Stimulated activated naive CD8-positive, alpha-beta T cell treated with anti-CD3 and anti-CD28 coated beads, Interleukin-15, amount 100 ng/mL, for 72 hours (primary cell): Measurements from ENCODE around the gene CACNG7.

Source experiments
- ATAC-seq: fragments of 150-1000 bp; cut with Tn5 transposase; 2 replicates; pipeline ENCODE4 v1.10.0; 2021; ENCODE audit warnings: mild to moderate bottlenecking, moderate library complexity
- DNase-seq, 2 donors: peaks; one replicate each; pipeline ENCODE4 v3.0.0; 2021 to 2022
- H3K27ac Mint-ChIP-seq, 2 donors: one replicate each; pipeline ENCODE4 v1.8.0; 2022; ENCODE audit warnings: mild to moderate bottlenecking in 2 of 2, mixed read lengths in 2 of 2, moderate library complexity in 2 of 2
- H3K27me3 Mint-ChIP-seq: one replicate; pipeline ENCODE4 v1.8.0; 2022; ENCODE audit warnings: mixed read lengths
- H3K4me1 Mint-ChIP-seq: one replicate; pipeline ENCODE4 v1.8.0; 2022; ENCODE audit warnings: mild to moderate bottlenecking, mixed read lengths
- H3K4me3 Mint-ChIP-seq, 2 donors: one replicate each; pipeline ENCODE4 v1.8.0; 2022; ENCODE audit warnings: mild to moderate bottlenecking in 2 of 2, mixed read lengths in 2 of 2, moderate library complexity in 1 of 2
- H3K9me3 Mint-ChIP-seq, 2 donors: one replicate each; pipeline ENCODE4 v1.8.0; 2022; ENCODE audit warnings: mixed read lengths in 2 of 2

CACNG7 gene

DNA sequence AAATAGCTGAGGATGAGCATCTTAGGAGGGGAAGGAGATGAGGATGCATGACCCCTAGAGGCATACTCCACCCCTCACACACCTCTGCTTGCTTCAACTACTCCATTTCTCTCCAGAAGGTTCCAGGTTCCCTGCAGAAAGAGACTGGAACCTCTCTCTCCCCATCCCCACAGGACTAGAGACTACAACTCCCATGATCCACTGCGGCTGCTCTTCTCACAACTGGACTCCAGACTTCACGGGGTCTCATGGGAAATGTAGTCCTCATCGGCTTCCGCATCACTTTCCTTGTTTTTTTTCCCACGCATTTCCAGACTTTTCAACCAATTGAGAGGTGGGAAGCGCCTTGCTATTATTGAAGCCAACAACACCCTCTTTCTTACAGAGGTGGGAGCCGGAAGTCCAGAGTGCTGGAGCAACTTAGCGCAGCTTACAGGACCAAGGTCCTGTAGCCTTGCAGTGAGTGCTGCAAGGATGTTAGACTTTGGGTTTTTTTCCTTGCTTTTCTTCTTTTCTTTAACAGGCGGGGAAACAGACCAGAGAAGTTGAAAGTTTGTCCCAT, 68.4 kb downstream of the CACNG7 start:
- peaks cover 42% of the 10 kb centered on the region for H3K4me1 Mint-ChIP-seq
- peak overlapping the region in 1 of 2 donors; percentile 90 for H3K27ac Mint-ChIP-seq
- H3K4me3 Mint-ChIP-seq: peak overlapping the region; percentile 67 to 73
- DNase-seq: peak; percentile 55 to 56
- peaks cover 11 to 13% of the 10 kb centered on the region in 2 donors for H3K9me3 Mint-ChIP-seq
- peak; percentile 71 for ATAC-seq
- peaks cover 72% of the 10 kb centered on the region for H3K27me3 Mint-ChIP-seq

DNA sequence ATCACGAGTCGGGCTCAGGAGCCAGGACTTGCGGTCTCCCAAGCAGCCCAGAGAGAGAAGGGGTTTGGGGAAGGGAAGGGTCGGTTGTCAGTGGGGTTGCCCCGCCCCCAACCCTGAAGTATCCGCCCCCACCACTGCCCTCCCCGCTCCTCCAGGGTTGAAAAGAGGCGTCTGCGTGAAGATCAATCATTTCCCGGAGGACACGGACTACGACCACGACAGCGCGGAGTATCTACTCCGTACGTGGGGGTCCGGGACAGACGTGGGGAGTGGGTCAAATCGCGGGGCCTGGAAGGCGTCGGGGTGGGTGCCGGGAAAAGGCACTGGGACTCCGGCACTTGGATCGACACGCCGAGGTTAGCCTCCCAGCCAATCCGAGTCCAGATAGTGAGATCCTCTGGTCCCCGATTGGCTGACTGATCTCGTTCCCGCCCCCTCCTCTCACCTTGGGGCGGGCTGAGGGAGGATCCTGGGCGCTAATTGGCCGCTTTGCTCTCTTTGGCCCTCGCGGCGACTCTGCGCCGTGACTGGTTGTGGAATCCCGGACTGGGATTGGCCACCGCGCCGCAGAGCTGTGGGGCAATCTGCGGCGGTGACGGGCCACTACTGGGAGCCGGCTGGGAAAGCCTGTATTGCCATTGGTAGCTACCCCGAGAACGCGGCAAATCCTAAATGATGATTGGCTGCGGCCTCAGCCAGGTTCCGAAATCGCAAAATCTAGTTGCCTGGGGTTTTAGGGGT, 69.1 kb downstream of the CACNG7 start:
- H3K27me3 Mint-ChIP-seq: peaks cover 65% of the 10 kb centered on the region
- DNase-seq: peak; percentile 52 to 59
- H3K4me3 Mint-ChIP-seq: peak overlapping the region; percentile 67 to 73
- H3K9me3 Mint-ChIP-seq: peaks cover 11 to 13% of the 10 kb centered on the region in 2 donors
- peak; percentile 51 for ATAC-seq
- H3K27ac Mint-ChIP-seq: peak overlapping the region in 1 of 2 donors; percentile 90
- peaks cover 42% of the 10 kb centered on the region for H3K4me1 Mint-ChIP-seq

DNA sequence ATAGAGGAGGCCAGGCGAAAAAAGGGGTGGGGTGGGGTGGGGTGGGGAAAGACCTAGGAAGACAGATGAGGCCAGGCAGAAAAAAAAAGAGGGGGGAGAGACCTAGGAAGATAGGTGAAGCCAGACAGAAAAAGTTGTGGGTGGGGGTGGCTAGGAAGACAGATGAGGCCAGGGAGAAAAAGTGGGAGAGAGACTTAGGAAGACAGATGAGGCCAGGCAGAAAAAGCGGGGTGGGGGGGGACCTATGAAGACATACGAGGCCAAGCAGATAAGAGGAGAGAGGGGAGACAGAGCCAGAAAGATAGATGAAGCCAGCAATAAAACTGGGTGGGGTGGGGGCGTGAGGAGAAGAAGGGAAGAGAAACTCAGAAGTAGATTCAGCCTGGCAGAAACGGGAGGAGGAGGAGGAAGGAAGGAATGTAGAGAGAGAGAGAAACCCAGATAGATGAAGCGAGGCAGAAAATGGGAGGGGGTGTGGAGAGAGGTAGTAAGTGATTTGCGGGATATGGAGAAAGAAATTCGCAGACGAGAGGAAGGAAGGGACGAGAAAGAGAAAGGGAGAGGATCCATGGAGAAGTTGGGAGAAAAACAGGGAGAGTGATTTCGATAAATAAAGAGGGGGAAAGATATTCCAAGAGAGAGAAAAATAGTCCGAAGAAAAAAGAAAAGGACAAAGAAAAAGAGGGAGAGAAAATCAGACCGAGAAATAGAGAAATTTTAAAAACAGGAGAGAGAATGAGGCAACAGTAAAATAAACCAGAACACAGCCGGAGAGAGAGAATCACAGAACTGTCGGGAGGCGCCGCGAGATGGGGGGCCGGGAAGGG, 70.1 kb downstream of the CACNG7 start:
- peak overlapping the region; percentile 77 to 79 for H3K4me3 Mint-ChIP-seq
- H3K9me3 Mint-ChIP-seq: peaks cover 11 to 13% of the 10 kb centered on the region in 2 donors
- no peak for ATAC-seq
- no peak overlapping the region for H3K27ac Mint-ChIP-seq
- H3K4me1 Mint-ChIP-seq: peaks cover 42% of the 10 kb centered on the region
- DNase-seq: no peak
- peaks cover 64% of the 10 kb centered on the region for H3K27me3 Mint-ChIP-seq

DNA sequence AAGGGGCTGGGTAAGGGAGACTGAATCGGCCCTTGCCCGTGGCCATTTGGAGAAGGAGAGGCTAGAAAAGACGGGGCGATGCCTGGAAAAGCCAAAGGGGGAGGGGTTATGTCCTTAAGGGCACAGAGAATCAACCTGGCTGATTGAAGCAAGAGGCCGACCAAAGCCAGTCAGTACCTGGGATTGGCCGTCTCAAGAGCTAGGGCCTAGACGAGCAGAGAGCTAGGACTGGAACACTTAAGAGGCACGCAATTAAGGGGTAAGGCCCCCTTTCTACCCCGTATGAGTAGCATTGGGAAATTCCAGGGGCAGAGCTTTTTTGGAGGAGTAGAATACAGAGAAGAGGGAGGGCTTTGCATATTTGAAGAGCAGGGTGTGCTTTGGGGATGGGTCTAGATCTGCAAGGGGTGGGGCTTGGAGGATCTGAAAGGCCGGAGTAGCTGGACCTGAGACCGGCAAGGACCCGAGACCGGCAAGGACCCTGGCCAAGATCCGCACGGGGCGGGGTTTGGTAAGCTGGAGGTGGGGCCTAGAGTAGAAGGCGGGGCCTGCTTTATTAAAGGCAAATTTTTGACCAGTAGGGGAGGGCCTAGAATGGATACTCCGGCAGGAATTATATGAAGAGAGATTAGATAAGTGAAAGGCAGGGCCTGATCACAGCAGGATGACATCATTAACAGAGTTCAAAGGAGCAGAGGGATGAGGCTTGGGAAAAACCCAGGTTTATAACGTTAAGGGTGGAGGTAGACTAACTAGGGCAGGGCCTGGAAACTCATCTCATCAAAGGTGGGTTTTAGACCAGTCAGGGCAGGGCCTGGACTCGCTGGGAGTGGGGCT, 71.7 kb downstream of the CACNG7 start:
- Mint-ChIP-seq H3K4me3 (peak overlapping the region; percentile 77 to 79), H3K4me1 (peaks cover 42% of the 10 kb centered on the region), H3K9me3 (peaks cover 11 to 13% of the 10 kb centered on the region in 2 donors), H3K27me3 (peaks cover 61% of the 10 kb centered on the region), H3K27ac (no peak overlapping the region)
- DNase-seq (no peak), ATAC-seq (peak; percentile 4)

DNA sequence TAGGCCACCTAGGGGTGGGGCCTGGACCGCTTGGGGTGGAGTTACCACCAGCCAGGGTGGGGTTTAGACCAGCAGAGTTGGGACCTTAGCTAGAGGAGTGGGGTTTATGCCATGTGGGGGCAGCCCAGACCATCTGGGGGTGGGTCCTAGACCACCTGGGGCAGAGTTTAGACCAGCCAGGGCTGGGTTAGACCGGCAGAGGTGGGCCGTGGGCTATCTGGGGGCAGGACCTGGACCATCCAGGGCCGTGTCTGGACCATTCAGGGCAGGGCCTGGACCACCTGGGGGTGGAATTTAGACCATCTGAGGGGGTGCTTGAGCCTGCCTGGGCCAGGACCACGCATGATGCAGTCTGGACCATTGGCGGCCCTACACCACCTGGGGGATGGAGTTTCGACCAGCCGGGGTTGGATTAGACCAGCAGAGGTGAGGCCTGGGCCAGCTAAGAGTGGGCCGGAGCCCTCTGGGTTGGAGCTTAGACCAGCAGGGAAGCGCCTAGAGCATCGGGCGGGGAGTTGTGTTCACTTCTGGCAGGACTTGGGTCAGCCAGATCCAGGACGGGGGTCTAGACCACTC, 72.4 kb downstream of the CACNG7 start:
- DNase-seq (no peak), ATAC-seq (no peak)
- Mint-ChIP-seq H3K4me3 (peak overlapping the region; percentile 32 to 54), H3K27me3 (peaks cover 53% of the 10 kb centered on the region), H3K27ac (no peak overlapping the region), H3K4me1 (peaks cover 42% of the 10 kb centered on the region), H3K9me3 (peaks cover 11 to 13% of the 10 kb centered on the region in 2 donors)

DNA sequence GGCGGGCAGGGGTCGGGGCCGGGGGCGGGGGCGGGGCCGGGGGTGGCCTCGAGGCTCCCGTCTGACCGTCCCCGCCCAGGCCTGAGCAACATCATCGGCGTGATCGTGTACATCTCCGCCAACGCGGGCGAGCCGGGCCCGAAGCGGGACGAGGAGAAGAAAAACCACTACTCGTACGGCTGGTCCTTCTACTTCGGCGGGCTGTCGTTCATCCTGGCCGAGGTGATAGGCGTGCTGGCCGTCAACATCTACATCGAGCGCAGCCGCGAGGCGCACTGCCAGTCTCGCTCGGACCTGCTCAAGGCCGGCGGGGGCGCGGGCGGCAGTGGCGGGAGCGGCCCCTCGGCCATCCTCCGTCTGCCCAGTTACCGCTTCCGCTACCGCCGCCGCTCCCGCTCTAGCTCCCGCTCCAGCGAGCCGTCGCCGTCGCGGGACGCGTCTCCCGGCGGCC, 72.9 kb downstream of the CACNG7 start:
- ATAC-seq: no peak
- H3K4me3 Mint-ChIP-seq: peak overlapping the region in 1 of 2 donors; percentile 14

DNA sequence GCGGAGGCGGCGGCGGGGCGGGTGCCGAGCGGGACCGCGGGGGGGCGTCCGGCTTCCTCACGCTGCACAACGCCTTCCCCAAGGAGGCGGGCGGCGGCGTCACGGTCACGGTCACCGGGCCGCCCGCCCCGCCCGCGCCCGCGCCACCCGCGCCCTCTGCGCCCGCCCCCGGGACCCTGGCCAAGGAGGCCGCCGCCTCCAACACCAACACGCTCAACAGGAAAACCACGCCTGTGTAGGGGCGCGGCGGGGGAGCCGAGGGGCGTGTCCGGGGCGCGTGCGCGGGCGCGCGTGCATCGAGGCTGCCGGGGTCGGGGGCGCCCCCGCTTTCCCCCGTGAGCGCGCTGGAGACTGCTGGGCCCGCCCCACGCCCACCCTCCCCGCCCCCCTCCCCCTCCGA, 73.5 kb downstream of the CACNG7 start:
- no peak for ATAC-seq
- H3K4me3 Mint-ChIP-seq: no peak overlapping the region
- no peak for DNase-seq
- peaks cover 11 to 13% of the 10 kb centered on the region in 2 donors for H3K9me3 Mint-ChIP-seq
- no peak overlapping the region for H3K27ac Mint-ChIP-seq
- H3K27me3 Mint-ChIP-seq: peaks cover 43% of the 10 kb centered on the region
- H3K4me1 Mint-ChIP-seq: peaks cover 41% of the 10 kb centered on the region

More for the DNA sequence above, 72.9 kb downstream of the CACNG7 start:
- Mint-ChIP-seq H3K4me1 (peaks cover 42% of the 10 kb centered on the region), H3K27ac (no peak overlapping the region), H3K27me3 (peaks cover 48% of the 10 kb centered on the region), H3K9me3 (peaks cover 11 to 13% of the 10 kb centered on the region in 2 donors)
- no peak for DNase-seq

DNA sequence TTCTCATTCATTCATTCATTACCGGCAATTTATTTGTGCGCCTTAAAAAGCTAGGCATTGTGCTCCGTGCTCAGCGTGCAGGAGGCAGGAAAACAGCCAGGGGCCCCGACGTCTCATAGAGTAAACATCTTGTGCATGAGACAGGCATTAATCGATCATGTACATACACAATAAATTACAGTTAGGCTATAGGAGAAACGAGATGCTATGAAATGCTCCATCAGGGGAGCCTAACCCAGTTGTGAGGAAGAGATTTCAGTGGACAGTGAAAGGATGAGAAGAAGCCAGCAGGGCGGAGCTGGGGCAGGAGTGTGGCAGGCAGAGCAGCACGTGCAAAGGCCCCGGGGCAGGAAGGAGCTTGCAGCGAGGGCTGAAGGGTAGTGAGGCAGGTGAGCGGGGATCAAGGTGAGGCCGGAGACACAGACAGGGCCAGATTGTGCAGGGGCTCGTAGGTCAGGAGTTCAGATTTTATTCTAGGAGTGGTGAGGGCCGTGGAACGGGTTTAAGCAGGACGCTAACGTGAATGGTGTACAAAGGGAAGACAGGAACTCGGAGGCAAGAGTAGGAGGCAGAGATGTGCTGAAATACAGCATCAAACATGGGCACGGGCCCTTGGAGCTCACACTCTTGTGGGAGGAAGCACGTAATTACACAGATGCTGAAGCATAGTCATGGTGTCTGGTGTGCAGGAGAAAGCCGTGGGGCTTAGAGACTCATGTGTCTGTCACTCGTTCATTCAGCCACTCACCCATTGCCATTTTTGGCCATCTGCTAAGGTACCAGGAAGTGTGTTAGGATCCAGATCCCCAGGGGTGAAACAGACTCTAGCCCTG, 74.6 kb downstream of the CACNG7 start:
- Mint-ChIP-seq H3K4me3 (no peak overlapping the region), H3K9me3 (peaks cover 11 to 13% of the 10 kb centered on the region in 2 donors), H3K27ac (no peak overlapping the region), H3K4me1 (peaks cover 30% of the 10 kb centered on the region), H3K27me3 (peaks cover 32% of the 10 kb centered on the region)
- ATAC-seq (no peak), DNase-seq (no peak)

DNA sequence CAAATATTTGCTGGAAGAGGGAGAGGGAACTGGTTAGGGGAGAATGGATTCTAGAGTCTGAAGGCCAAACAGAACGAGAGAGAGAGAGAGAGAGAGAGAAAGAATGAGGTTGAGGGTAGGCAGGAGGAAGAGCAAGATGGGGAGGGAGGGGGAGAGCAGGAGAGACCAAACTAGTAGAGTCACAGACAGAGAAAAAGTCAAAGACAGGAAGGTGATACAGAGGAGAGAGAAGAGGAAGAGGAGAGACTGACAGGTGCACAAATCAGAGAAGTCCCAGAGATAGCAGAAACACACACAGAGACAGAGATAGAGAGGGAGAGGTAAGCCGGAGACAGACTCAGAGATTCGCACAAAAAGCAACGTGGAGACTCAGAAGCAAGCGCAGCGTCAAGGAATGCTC, 76.8 kb downstream of the CACNG7 start:
- Mint-ChIP-seq H3K4me1 (peaks cover 9% of the 10 kb centered on the region), H3K4me3 (no peak overlapping the region), H3K27ac (no peak overlapping the region), H3K27me3 (peaks cover 24% of the 10 kb centered on the region), H3K9me3 (peaks cover 4% of the 10 kb centered on the region in 2 donors)
- DNase-seq: no peak
- ATAC-seq: no peak

DNA sequence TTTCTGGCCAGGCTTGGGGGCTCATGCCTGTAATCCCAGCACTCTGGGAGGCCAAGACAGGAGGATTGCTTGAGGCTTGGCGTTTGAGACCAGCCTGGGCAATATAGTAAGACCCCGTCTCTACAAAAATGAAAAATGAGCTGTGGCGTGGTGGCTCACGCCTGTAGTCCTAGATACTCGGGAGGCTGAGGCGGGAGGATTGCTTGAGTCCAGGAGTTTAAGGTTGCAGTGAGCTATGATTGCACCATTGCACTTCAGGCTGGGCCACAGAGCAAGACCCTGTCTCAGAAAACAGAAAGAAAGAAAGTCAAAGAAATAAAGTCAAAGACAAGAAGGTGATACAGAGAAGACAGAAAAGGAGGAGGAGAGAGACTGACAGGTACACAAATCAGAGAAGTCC, 79.9 kb downstream of the CACNG7 start:
- Mint-ChIP-seq H3K27me3 (peaks cover 35% of the 10 kb centered on the region), H3K9me3 (no peaks in the 10 kb centered on the region), H3K4me1 (peaks cover 7% of the 10 kb centered on the region), H3K4me3 (no peak overlapping the region), H3K27ac (no peak overlapping the region)
- ATAC-seq (no peak), DNase-seq (no peak)

DNA sequence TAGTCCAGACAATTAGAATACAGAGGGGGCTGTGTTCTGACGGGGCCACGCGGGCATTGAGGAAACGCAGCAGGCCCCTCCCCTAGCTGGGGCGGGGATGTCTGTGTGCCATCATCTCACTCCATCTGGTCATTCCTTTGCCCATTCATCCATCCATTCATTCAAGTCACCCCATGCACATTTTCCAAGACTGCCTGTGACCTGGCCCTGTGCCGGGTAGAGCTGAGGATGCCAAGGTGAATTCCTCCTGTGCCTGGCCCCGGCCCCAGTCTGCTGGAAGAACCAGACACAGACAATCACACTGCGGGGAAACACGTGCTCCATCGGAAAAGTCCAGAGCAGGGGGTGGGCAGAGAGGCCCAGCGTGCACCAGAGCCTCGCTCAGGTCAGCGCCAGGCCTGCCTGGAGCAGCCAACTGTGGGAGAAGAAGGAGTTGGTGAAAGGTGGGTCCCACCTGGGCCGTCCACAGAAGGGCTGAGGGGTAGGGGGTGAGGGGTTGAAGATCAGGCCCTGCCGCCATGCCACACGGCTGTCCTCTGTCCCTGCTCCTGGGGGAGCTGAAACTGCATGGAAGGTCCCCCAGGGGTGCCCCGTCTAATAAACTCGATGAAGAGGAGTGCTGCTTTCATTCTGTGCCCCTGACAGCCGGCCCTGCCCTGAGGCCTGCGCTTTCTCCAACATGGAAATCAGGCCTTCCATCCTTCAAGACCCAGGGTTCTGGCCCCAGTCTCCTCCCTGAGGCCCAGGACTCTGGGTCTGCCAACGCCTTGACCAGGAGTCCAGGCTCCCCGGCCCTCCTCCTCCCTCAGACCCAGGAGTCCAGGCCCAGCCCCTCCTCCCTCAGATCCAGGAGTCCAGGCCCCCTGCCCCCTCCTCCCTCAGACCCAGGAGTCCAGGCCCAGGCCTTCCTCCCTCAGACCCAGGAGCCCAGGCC, 80.8 kb downstream of the CACNG7 start:
- Mint-ChIP-seq H3K27ac (no peak overlapping the region), H3K9me3 (no peaks in the 10 kb centered on the region), H3K4me1 (peaks cover 7% of the 10 kb centered on the region), H3K27me3 (peaks cover 44% of the 10 kb centered on the region), H3K4me3 (no peak overlapping the region)
- ATAC-seq (peak; percentile 13), DNase-seq (no peak)

DNA sequence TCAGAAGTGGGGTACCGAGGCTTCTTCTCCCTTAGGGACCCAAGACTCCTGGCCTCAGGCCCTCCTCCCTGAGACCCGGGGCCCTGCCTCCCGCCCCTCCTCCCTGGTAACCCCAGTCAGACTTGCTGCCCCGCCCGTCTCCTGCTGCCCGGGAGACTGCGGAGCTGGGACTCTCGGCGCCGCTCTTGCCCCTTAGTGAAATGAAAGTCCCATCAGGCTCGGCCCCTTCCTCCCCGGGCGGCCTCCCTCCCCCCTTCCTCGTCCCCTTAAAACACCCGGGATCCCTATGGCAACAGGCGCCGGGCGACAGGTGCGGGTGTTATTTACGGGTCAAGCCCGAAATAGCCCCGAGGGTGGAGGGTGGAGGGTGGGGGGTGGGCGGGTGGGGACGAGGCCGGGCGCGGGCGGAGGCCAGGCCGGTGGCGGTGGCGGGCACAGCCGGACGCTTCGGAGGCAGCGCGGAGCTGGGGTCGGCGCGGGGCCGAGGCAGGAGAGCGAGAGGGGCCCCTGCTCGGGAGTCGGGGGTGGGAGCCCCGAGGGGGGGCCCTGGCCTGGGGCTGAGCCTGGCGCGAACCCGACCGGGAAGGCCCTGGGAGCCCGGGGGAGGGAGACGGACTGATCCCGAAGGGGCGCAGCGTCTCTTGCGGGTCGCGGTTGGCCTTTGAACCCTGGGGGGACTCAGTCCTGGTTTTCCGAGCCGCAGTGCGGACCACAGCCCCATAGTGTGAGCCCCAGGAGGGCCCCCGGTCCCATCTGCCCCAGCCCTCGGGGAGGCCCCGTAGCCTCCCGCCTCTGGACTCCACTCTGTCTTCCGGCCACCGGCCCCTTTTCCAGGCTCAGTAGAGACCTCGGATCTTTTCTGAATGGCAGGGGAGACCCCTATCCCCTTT, 82.4 kb downstream of the CACNG7 start, which contains the start of gene CACNG6:
TSS of gene CACNG6 (plus strand) at position 414 of the 890 bp plus-strand sequence. CDS start 1,241 bp downstream, outside the sequence.
- no peak within 1 kb of the TSS for H3K27ac Mint-ChIP-seq
- peaks cover 7% of the 10 kb centered on the region for H3K4me1 Mint-ChIP-seq
- H3K4me3 Mint-ChIP-seq: peak within 1 kb of the TSS; percentile 57 to 63
- H3K27me3 Mint-ChIP-seq: peaks cover 60% of the 10 kb centered on the region
- DNase-seq: no peak
- ATAC-seq: peak; percentile 40
- H3K9me3 Mint-ChIP-seq: no peaks in the 10 kb centered on the region
